ENCODE measurements around the gene GPR22.

GPR22 gene

GRCh38 chr7:107469929-107470328 lies at the start of gene GPR22:
Gene GPR22, plus strand, starts transcription at chr7:107470057. Its CDS starts 4,004 bp downstream, at chr7:107474061.
- TF ChIP-seq CTCF (IDR thresholded peaks at IDR 0.05), result no peak
- H3K4me3 Mint-ChIP-seq, result no peak within 1 kb of the TSS

GRCh38 chr7:107427462-107427861 lies 42.4 kb upstream of the GPR22 start:
- H3K36me3 Mint-ChIP-seq (ENCODE audit: low read depth), result peaks cover 33% of the 10 kb centered on the region
- TF ChIP-seq CTCF (IDR thresholded peaks at IDR 0.05), result no peak
- H3K9me3 Mint-ChIP-seq, result peaks cover 16% of the 10 kb centered on the region
- no peaks in the 10 kb centered on the region for H3K27me3 Mint-ChIP-seq (ENCODE audit: low read depth, poor library complexity)
- no peak for DNase-seq
- H3K4me3 Mint-ChIP-seq, result no peak overlapping the region
- H3K27ac Mint-ChIP-seq, result no peak overlapping the region
- H3K4me1 Mint-ChIP-seq, result no peaks in the 10 kb centered on the region

More at GRCh38 chr7:107469929-107470328, at the start of gene GPR22:
- DNase-seq, result no peak
- no peaks in the 10 kb centered on the region for H3K27me3 Mint-ChIP-seq (ENCODE audit: low read depth, poor library complexity)
- H3K4me1 Mint-ChIP-seq, result no peaks in the 10 kb centered on the region
- no peak within 1 kb of the TSS for H3K27ac Mint-ChIP-seq
- no peaks in the 10 kb centered on the region for H3K36me3 Mint-ChIP-seq (ENCODE audit: low read depth)
- no peaks in the 10 kb centered on the region for H3K9me3 Mint-ChIP-seq

- peaks cover 44% of the 10 kb centered on the region for H3K36me3 Mint-ChIP-seq (ENCODE audit: low read depth)
- no peak for DNase-seq
- H3K4me1 Mint-ChIP-seq, result no peaks in the 10 kb centered on the region
- no peak overlapping the region for H3K27ac Mint-ChIP-seq
- no peak overlapping the region for H3K4me3 Mint-ChIP-seq
- no peak for TF ChIP-seq CTCF (IDR thresholded peaks at IDR 0.05)
- H3K27me3 Mint-ChIP-seq (ENCODE audit: low read depth, poor library complexity), result no peaks in the 10 kb centered on the region
- peaks cover 27% of the 10 kb centered on the region for H3K9me3 Mint-ChIP-seq
Observed at GRCh38 chr7:107428642-107429041, 41.2 kb upstream of the GPR22 start.

- DNase-seq, result no peak
- Mint-ChIP-seq H3K4me3 (no peak overlapping the region), H3K36me3 (ENCODE audit: low read depth) (peaks cover 54% of the 10 kb centered on the region), H3K27me3 (ENCODE audit: low read depth, poor library complexity) (no peaks in the 10 kb centered on the region), H3K27ac (no peak overlapping the region), H3K9me3 (peaks cover 37% of the 10 kb centered on the region), H3K4me1 (no peaks in the 10 kb centered on the region)
- no peak for TF ChIP-seq CTCF (IDR thresholded peaks at IDR 0.05)
Observed at GRCh38 chr7:107430057-107430456, 39.8 kb upstream of the GPR22 start.

- DNase-seq, result no peak
- H3K4me3 Mint-ChIP-seq, result no peak overlapping the region
- peaks cover 66% of the 10 kb centered on the region for H3K36me3 Mint-ChIP-seq (ENCODE audit: low read depth)
- no peaks in the 10 kb centered on the region for H3K4me1 Mint-ChIP-seq
- TF ChIP-seq CTCF (IDR thresholded peaks at IDR 0.05), result no peak
- no peaks in the 10 kb centered on the region for H3K27me3 Mint-ChIP-seq (ENCODE audit: low read depth, poor library complexity)
- H3K27ac Mint-ChIP-seq, result no peak overlapping the region
- H3K9me3 Mint-ChIP-seq, result peaks cover 42% of the 10 kb centered on the region
Observed at GRCh38 chr7:107432261-107432660, 37.6 kb upstream of the GPR22 start.

GRCh38 chr7:107435749-107436148 lies 34.1 kb upstream of the GPR22 start:
- Mint-ChIP-seq H3K4me1 (peaks cover 5% of the 10 kb centered on the region), H3K4me3 (no peak overlapping the region), H3K9me3 (peaks cover 36% of the 10 kb centered on the region), H3K27ac (no peak overlapping the region), H3K36me3 (ENCODE audit: low read depth) (peaks cover 45% of the 10 kb centered on the region), H3K27me3 (ENCODE audit: low read depth, poor library complexity) (no peaks in the 10 kb centered on the region)
- no peak for DNase-seq
- TF ChIP-seq CTCF (IDR thresholded peaks at IDR 0.05), result no peak
